ES-I3 (cell line): Measurements from ENCODE around the gene ZNF677.
"Not testable (repeated sequence)": the region's sequence is repeated elsewhere in the genome, so short reads cannot be mapped to it uniquely, and the experiment has no call there.

Experiments used
- H3K36me3 ChIP-seq: 2 replicates; pipeline ENCODE4 v1.6.1; 2013; ENCODE audit warnings: mild to moderate bottlenecking, low read length, control low read depth, moderate library complexity; ENCODE audit not compliant: insufficient read depth
- H3K4me1 ChIP-seq: 2 replicates; pipeline ENCODE4 v1.6.1; 2013; ENCODE audit warnings: mild to moderate bottlenecking, control low read depth, low read length; ENCODE audit not compliant: insufficient read depth
- H3K9ac ChIP-seq: 2 replicates; pipeline ENCODE4 v1.6.1; 2013; ENCODE audit warnings: low read depth, mild to moderate bottlenecking, low read length, moderate library complexity
- H3K9me3 ChIP-seq: 2 replicates; pipeline ENCODE4 v1.6.1; 2013; ENCODE audit warnings: mild to moderate bottlenecking, low read length, moderate library complexity; ENCODE audit not compliant: control insufficient read depth, insufficient read depth

Gene ZNF677

GRCh38 chr19:53224606-53225005 is 30.1 kb downstream of the ZNF677 start:
- Histone ChIP-seq H3K36me3 (no peaks in the 10 kb centered on the region), H3K9me3 (peaks cover 8% of the 10 kb centered on the region), H3K9ac (no peak overlapping the region), H3K4me1 (no peaks in the 10 kb centered on the region)

GRCh38 chr19:53222716-53223115 is 32.0 kb downstream of the ZNF677 start:
- not testable (repeated sequence) for H3K4me1 ChIP-seq, H3K9ac ChIP-seq, H3K36me3 ChIP-seq
- peaks cover 17% of the 10 kb centered on the region for H3K9me3 ChIP-seq

GRCh38 chr19:53212703-53213320 is 41.9 kb downstream of the ZNF677 start:
- H3K36me3 ChIP-seq: no peaks in the 10 kb centered on the region

GRCh38 chr19:53211554-53211953 is 43.1 kb downstream of the ZNF677 start:
- H3K9me3 ChIP-seq: peaks cover 16% of the 10 kb centered on the region
- H3K9ac ChIP-seq, H3K4me1 ChIP-seq, H3K36me3 ChIP-seq: not testable (repeated sequence)

More at GRCh38 chr19:53212703-53213320, 41.9 kb downstream of the ZNF677 start:
- Histone ChIP-seq H3K9ac (no peak overlapping the region), H3K9me3 (peaks cover 16% of the 10 kb centered on the region), H3K4me1 (no peaks in the 10 kb centered on the region)

GRCh38 chr19:53196777-53197396 is 57.8 kb downstream of the ZNF677 start:
- Histone ChIP-seq H3K36me3 (no peaks in the 10 kb centered on the region), H3K9ac (peak overlapping the region; percentile 88), H3K9me3 (peaks cover 4% of the 10 kb centered on the region; the same call in 1 of the 2 replicates), H3K4me1 (no peaks in the 10 kb centered on the region)

- H3K36me3 ChIP-seq: no peaks in the 10 kb centered on the region; the same call in 1 of the 2 replicates
- H3K9me3 ChIP-seq: no peaks in the 10 kb centered on the region
- H3K4me1 ChIP-seq: no peaks in the 10 kb centered on the region
- no peak overlapping the region for H3K9ac ChIP-seq
Measured at GRCh38 chr19:53195265-53195903, 59.3 kb downstream of the ZNF677 start.

- no peaks in the 10 kb centered on the region for H3K9me3 ChIP-seq
- H3K36me3 ChIP-seq: no peaks in the 10 kb centered on the region; the same call in 1 of the 2 replicates
- peak overlapping the region; percentile 36; the same call in 1 of the 2 replicates for H3K9ac ChIP-seq
- no peaks in the 10 kb centered on the region for H3K4me1 ChIP-seq
Measured at GRCh38 chr19:53193535-53194222, 61.0 kb downstream of the ZNF677 start.

GRCh38 chr19:53192771-53193534 is 61.7 kb downstream of the ZNF677 start, which contains the start of gene ZNF665:
Gene ZNF665 (minus strand): TSS chr19:53193358. CDS start chr19:53182898, 10,460 bp downstream.
- Histone ChIP-seq H3K36me3 (no peaks in the 10 kb centered on the region; the same call in 1 of the 2 replicates), H3K4me1 (no peaks in the 10 kb centered on the region), H3K9me3 (no peaks in the 10 kb centered on the region), H3K9ac (peak within 1 kb of the TSS; percentile 82)

- Histone ChIP-seq H3K9ac (no peak overlapping the region), H3K9me3 (no peaks in the 10 kb centered on the region), H3K4me1 (no peaks in the 10 kb centered on the region), H3K36me3 (no peaks in the 10 kb centered on the region; the same call in 1 of the 2 replicates)
Measured at GRCh38 chr19:53190253-53190652, 64.4 kb downstream of the ZNF677 start.

GRCh38 chr19:53189691-53190198 is 64.9 kb downstream of the ZNF677 start:
- H3K9me3 ChIP-seq, H3K4me1 ChIP-seq, H3K9ac ChIP-seq, H3K36me3 ChIP-seq: not testable (repeated sequence)
